Measurements from ENCODE around the gene FRS2.

Gene FRS2

DNA sequence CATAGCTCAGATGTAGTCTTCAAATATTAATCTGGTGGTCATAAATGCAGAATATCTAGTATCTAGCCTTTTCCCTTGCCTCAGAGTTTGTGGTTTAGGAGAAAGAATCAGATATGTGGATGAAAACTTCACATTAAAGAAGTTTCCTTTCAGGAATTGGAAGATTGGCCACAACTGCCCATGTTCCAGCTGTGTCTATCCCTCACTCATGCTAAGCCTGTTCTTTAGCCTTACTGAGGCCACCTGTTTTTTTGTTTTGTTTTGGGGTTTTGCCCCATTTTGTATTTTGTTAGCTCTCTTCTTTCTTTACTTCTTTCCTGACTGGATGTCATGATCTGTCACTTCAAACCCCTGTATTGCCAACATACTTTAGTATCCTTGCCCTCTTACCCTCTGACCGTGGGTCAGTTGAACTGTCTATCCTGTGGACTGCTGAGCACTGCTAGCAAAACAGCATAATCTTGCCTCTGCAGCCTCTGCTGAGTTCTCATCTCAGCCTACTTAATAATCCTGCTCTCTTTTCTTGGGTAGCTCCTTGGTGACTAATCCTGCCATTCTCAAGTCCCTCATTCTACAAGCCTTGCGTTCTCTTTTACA, 93.1 kb downstream of the FRS2 start:
- Histone ChIP-seq H3K9me3 (ENCODE audit: insufficient read depth, low read depth, low read length) (no peaks in the 10 kb centered on the region), H3K27me3 (ENCODE audit: insufficient read depth, low read length) (no peaks in the 10 kb centered on the region), H3K4me3 (ENCODE audit: low read length) (no peak overlapping the region), H3K36me3 (ENCODE audit: insufficient read depth, low read length) (peaks cover 35% of the 10 kb centered on the region), H3K9ac (ENCODE audit: low read depth, low read length) (no peak overlapping the region), H3K27ac (ENCODE audit: low read depth, low read length) (no peak overlapping the region), H3K4me1 (ENCODE audit: insufficient read depth, low read length) (0 out of 2 replicates have a peak, but pooled peaks cover 3% of the 10 kb centered on the region)
- WGBS, result 96% methylated on average over 2 of the region's 2 CpGs

DNA sequence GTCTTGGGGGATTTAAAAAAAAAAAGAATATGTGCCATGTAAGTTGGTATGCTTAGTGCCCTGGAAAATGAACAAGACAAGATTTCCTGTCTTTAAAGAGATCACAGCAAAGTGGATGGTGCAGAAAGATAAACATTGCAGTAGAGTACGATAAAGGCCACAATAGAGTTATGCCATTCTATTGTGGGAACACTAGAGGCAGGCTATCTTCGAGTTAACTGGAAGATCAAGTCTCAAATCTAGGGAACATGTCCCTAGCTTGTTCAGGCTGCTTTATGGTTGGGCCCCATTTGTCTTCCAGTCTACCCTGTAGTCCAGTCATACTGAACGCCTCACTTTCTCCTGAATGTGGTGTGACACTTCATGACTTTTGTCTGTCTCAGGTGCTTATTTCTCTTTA, 96.4 kb downstream of the FRS2 start:
- H3K9me3 ChIP-seq (ENCODE audit: insufficient read depth, low read depth, low read length), result no peaks in the 10 kb centered on the region
- peaks cover 49% of the 10 kb centered on the region for H3K36me3 ChIP-seq (ENCODE audit: insufficient read depth, low read length)
- H3K4me3 ChIP-seq (ENCODE audit: low read length), result no peak overlapping the region
- no peaks in the 10 kb centered on the region for H3K27me3 ChIP-seq (ENCODE audit: insufficient read depth, low read length)
- H3K27ac ChIP-seq (ENCODE audit: low read depth, low read length), result no peak overlapping the region
- H3K4me1 ChIP-seq (ENCODE audit: insufficient read depth, low read length), result 0 out of 2 replicates have a peak, but pooled peaks cover 3% of the 10 kb centered on the region
- no peak overlapping the region for H3K9ac ChIP-seq (ENCODE audit: low read depth, low read length)
- 92% methylated on average over 3 of the region's 3 CpGs for WGBS

DNA sequence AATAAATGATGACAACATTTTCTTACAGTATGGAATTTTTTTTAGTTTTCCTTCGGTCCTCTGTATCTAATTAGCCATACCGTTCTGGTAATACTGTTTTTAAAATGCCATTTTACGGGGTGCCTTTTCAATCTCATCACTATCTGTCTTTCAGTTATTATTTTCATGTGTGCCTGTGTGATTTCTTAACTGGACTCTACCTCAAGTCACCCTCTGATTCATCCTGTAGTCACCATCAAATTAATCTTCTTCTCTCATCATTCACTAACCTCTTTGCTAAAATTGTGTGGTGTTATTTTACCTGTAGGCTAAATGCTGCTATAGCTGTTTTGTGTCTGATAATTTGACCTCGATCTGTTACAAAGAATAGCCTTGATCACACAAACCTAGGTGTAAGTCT, 99.0 kb downstream of the FRS2 start:
- peaks cover 56% of the 10 kb centered on the region for H3K36me3 ChIP-seq (ENCODE audit: insufficient read depth, low read length)
- no peaks in the 10 kb centered on the region for H3K9me3 ChIP-seq (ENCODE audit: insufficient read depth, low read depth, low read length)
- H3K27me3 ChIP-seq (ENCODE audit: insufficient read depth, low read length), result no peaks in the 10 kb centered on the region
- 0 out of 2 replicates have a peak, but pooled peaks cover 3% of the 10 kb centered on the region for H3K4me1 ChIP-seq (ENCODE audit: insufficient read depth, low read length)
- H3K9ac ChIP-seq (ENCODE audit: low read depth, low read length), result no peak overlapping the region
- H3K4me3 ChIP-seq (ENCODE audit: low read length), result no peak overlapping the region
- 98% methylated on average over 4 of the region's 4 CpGs for WGBS
- no peak overlapping the region for H3K27ac ChIP-seq (ENCODE audit: low read depth, low read length)

GRCh38 chr12:69570000-69570516, 99.9 kb downstream of the FRS2 start:
- WGBS, result 91% methylated on average over 10 of the region's 10 CpGs
- Histone ChIP-seq H3K4me3 (ENCODE audit: low read length) (no peak overlapping the region), H3K27ac (ENCODE audit: low read depth, low read length) (no peak overlapping the region), H3K9me3 (ENCODE audit: insufficient read depth, low read depth, low read length) (no peaks in the 10 kb centered on the region), H3K36me3 (ENCODE audit: insufficient read depth, low read length) (peaks cover 57% of the 10 kb centered on the region), H3K4me1 (ENCODE audit: insufficient read depth, low read length) (0 out of 2 replicates have a peak, but pooled peaks cover 3% of the 10 kb centered on the region), H3K27me3 (ENCODE audit: insufficient read depth, low read length) (no peaks in the 10 kb centered on the region), H3K9ac (ENCODE audit: low read depth, low read length) (no peak overlapping the region)

- Histone ChIP-seq H3K9me3 (ENCODE audit: insufficient read depth, low read depth, low read length) (no peaks in the 10 kb centered on the region), H3K4me1 (ENCODE audit: insufficient read depth, low read length) (0 out of 2 replicates have a peak, but pooled peaks cover 3% of the 10 kb centered on the region), H3K4me3 (ENCODE audit: low read length) (no peak overlapping the region), H3K27ac (ENCODE audit: low read depth, low read length) (no peak overlapping the region), H3K9ac (ENCODE audit: low read depth, low read length) (no peak overlapping the region), H3K27me3 (ENCODE audit: insufficient read depth, low read length) (no peaks in the 10 kb centered on the region), H3K36me3 (ENCODE audit: insufficient read depth, low read length) (peaks cover 59% of the 10 kb centered on the region)
- 68% methylated on average over 5 of the region's 6 CpGs for WGBS
These were observed 100.6 kb downstream of the FRS2 start for GRCh38 chr12:69570545-69571399.

GRCh38 chr12:69575346-69575745, 105.2 kb downstream of the FRS2 start:
- WGBS, result 96% methylated on average over 3 of the region's 3 CpGs
- peaks cover 51% of the 10 kb centered on the region for H3K36me3 ChIP-seq (ENCODE audit: insufficient read depth, low read length)
- no peaks in the 10 kb centered on the region for H3K9me3 ChIP-seq (ENCODE audit: insufficient read depth, low read depth, low read length)
- H3K4me1 ChIP-seq (ENCODE audit: insufficient read depth, low read length), result no peaks in the 10 kb centered on the region
- no peak overlapping the region for H3K4me3 ChIP-seq (ENCODE audit: low read length)
- no peaks in the 10 kb centered on the region for H3K27me3 ChIP-seq (ENCODE audit: insufficient read depth, low read length)
- no peak overlapping the region for H3K27ac ChIP-seq (ENCODE audit: low read depth, low read length)
- H3K9ac ChIP-seq (ENCODE audit: low read depth, low read length), result no peak overlapping the region

GRCh38 chr12:69578283-69578682, 108.1 kb downstream of the FRS2 start:
- Histone ChIP-seq H3K27ac (ENCODE audit: low read depth, low read length) (no peak overlapping the region), H3K4me3 (ENCODE audit: low read length) (no peak overlapping the region), H3K4me1 (ENCODE audit: insufficient read depth, low read length) (no peaks in the 10 kb centered on the region), H3K9me3 (ENCODE audit: insufficient read depth, low read depth, low read length) (no peaks in the 10 kb centered on the region), H3K27me3 (ENCODE audit: insufficient read depth, low read length) (no peaks in the 10 kb centered on the region), H3K9ac (ENCODE audit: low read depth, low read length) (no peak overlapping the region), H3K36me3 (ENCODE audit: insufficient read depth, low read length) (peaks cover 28% of the 10 kb centered on the region)
- WGBS, result 95% methylated on average over 2 of the region's 2 CpGs

GRCh38 chr12:69579029-69579428, 108.8 kb downstream of the FRS2 start:
- WGBS, result 90% methylated on average over 3 of the region's 4 CpGs

DNA sequence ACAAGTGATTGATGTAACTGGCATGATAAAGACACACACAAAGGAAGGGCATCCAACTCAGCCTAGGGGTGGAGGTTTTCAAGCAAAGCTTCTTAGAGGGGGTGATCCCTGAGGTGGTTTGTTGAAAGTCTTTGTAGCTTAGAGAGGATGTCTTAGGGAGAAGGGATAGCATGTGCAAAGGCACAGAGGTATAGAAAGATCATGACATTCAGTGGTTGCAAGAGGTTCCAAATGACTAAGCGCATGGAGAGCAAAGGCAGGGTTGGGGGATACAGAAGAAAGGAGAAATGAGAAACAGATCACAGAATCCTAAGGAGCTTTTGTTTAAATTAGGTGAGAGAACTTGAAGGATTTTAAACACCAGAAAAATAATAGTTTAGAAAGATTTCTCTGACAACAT, 109.9 kb downstream of the FRS2 start:
- Histone ChIP-seq H3K9me3 (ENCODE audit: insufficient read depth, low read depth, low read length) (no peaks in the 10 kb centered on the region), H3K27me3 (ENCODE audit: insufficient read depth, low read length) (no peaks in the 10 kb centered on the region), H3K4me3 (ENCODE audit: low read length) (no peak overlapping the region), H3K4me1 (ENCODE audit: insufficient read depth, low read length) (peaks cover 3% of the 10 kb centered on the region; the same call in 1 of the 2 replicates), H3K36me3 (ENCODE audit: insufficient read depth, low read length) (peaks cover 10% of the 10 kb centered on the region), H3K27ac (ENCODE audit: low read depth, low read length) (no peak overlapping the region), H3K9ac (ENCODE audit: low read depth, low read length) (no peak overlapping the region)
- 100% methylated on average over 1 of the region's 1 CpG for WGBS

More at GRCh38 chr12:69579029-69579428, 108.8 kb downstream of the FRS2 start:
- Histone ChIP-seq H3K9me3 (ENCODE audit: insufficient read depth, low read depth, low read length) (no peaks in the 10 kb centered on the region), H3K27ac (ENCODE audit: low read depth, low read length) (no peak overlapping the region), H3K9ac (ENCODE audit: low read depth, low read length) (no peak overlapping the region), H3K4me3 (ENCODE audit: low read length) (no peak overlapping the region), H3K4me1 (ENCODE audit: insufficient read depth, low read length) (no peaks in the 10 kb centered on the region), H3K36me3 (ENCODE audit: insufficient read depth, low read length) (peaks cover 21% of the 10 kb centered on the region), H3K27me3 (ENCODE audit: insufficient read depth, low read length) (no peaks in the 10 kb centered on the region)

- no peak overlapping the region for H3K9ac ChIP-seq (ENCODE audit: low read depth, low read length)
- no peaks in the 10 kb centered on the region for H3K27me3 ChIP-seq (ENCODE audit: insufficient read depth, low read length)
- H3K27ac ChIP-seq (ENCODE audit: low read depth, low read length), result no peak overlapping the region
- peaks cover 3% of the 10 kb centered on the region; the same call in 1 of the 2 replicates for H3K4me1 ChIP-seq (ENCODE audit: insufficient read depth, low read length)
- H3K36me3 ChIP-seq (ENCODE audit: insufficient read depth, low read length), result peaks cover 24% of the 10 kb centered on the region
- no peak overlapping the region for H3K4me3 ChIP-seq (ENCODE audit: low read length)
- H3K9me3 ChIP-seq (ENCODE audit: insufficient read depth, low read depth, low read length), result no peaks in the 10 kb centered on the region
These were observed 113.0 kb downstream of the FRS2 start for GRCh38 chr12:69583203-69583602.
